A673 (cell line): ENCODE results near the gene COL4A1. TPM values are rescaled to one million over a fixed set of nuclear protein-coding genes. Genes with fewer than 3 reads are reported as not detected.
"Not testable (repeated sequence)": the region's sequence is repeated elsewhere in the genome, so short reads cannot be mapped to it uniquely, and the experiment has no call there.

Experiments
- BruUV-seq: library from RNA; stranded (reverse); fragments of 400-500 nt; replicated peaks from 2 replicates; lab custom pipeline; 2021; lab: Mats Ljungman, UMichigan
- CTCF ChIA-PET: fragments of 300-600 bp; sonication (Branson Sonifier 250); formaldehyde crosslinking; loops from one replicate; lab custom pipeline; 2022; ENCODE audit warnings: antibody characterized with exemption; lab: Charles Lee
- POLR2A ChIA-PET: fragments of 300-600 bp; sonication (Branson Sonifier 250); formaldehyde crosslinking; loops from one replicate; lab custom pipeline; 2022; ENCODE audit warnings: antibody characterized with exemption; ENCODE audit not compliant: low non-redundant PET; lab: Charles Lee
- DNase-seq: peaks from one replicate; pipeline ENCODE4 v3.0.0-alpha.2; 2015; ENCODE audit warnings: low spot score
- H3K27ac ChIP-seq: fragments of 200-600 bp; sonication (generic); 2 replicates; pipeline ENCODE4 v1.5.1; 2016; ENCODE audit warnings: mixed run types, low read depth, mild to moderate bottlenecking, mixed read lengths, antibody characterized with exemption, low read length; ENCODE audit not compliant: poor library complexity, severe bottlenecking
- H3K27me3 ChIP-seq: fragments of 200-600 bp; sonication (generic); replicated peaks from 2 replicates; pipeline ENCODE4 v1.6.1; 2017; ENCODE audit warnings: mixed run types, low read depth, mild to moderate bottlenecking, mixed read lengths, antibody characterized with exemption, low read length; ENCODE audit not compliant: insufficient read depth, poor library complexity
- H3K36me3 ChIP-seq: fragments of 200-600 bp; sonication (generic); 2 replicates; pipeline ENCODE4 v1.6.1; 2016; ENCODE audit warnings: mixed run types, mild to moderate bottlenecking, mixed read lengths, antibody characterized with exemption, low read length; ENCODE audit not compliant: insufficient read depth, poor library complexity, severe bottlenecking
- H3K4me1 ChIP-seq: fragments of 200-600 bp; sonication (generic); 2 replicates; pipeline ENCODE4 v1.6.1; 2017; ENCODE audit warnings: mixed run types, mild to moderate bottlenecking, mixed read lengths, antibody characterized with exemption, low read length; ENCODE audit not compliant: insufficient read depth, poor library complexity, severe bottlenecking
- H3K4me3 ChIP-seq: fragments of 200-600 bp; sonication (generic); 2 replicates; pipeline ENCODE4 v1.5.1; 2016; ENCODE audit warnings: low read depth, mixed run types, mild to moderate bottlenecking, mixed read lengths, low read length; ENCODE audit not compliant: poor library complexity, severe bottlenecking
- H3K9me3 ChIP-seq: fragments of 200-600 bp; sonication (generic); 2 replicates; pipeline ENCODE4 v1.6.1; 2016; ENCODE audit warnings: mixed run types, low read depth, mild to moderate bottlenecking, mixed read lengths, antibody characterized with exemption, low read length; ENCODE audit not compliant: poor library complexity, severe bottlenecking
- EZH2 ChIP-seq: fragments of 200-600 bp; sonication (generic); IDR thresholded peaks from 2 replicates; pipeline ENCODE4 v1.6.1; 2017; ENCODE audit warnings: borderline replicate concordance, low read depth, mild to moderate bottlenecking, mixed read lengths, antibody characterized with exemption, low read length; ENCODE audit not compliant: poor library complexity, severe bottlenecking
- intact Hi-C: fragments of 100-400 bp; cut with micrococcal nuclease; formaldehyde crosslinking; loops from one replicate; pipeline ENCODE4 v1.10.0; 2022; ENCODE audit not compliant: unreplicated experiment
- total RNA-seq: library from RNA; stranded (reverse); gene quantifications from 2 replicates; pipeline ENCODE4 v1.2.3, GENCODE V29; 2021
- TF ChIP-seq, protein P1 (sequence below): fragments of 300-800, 200-600 bp; sonication (generic); conservative IDR thresholded peaks from 2 replicates; pipeline ENCODE4 v1.5.1; 2017; ENCODE audit warnings: low read depth, mild to moderate bottlenecking, antibody characterized with exemption, low read length, moderate library complexity, mixed read lengths

COL4A1 gene
- total RNA-seq, 1 experiment from 2014 or later = 83.9 TPM

DNA sequence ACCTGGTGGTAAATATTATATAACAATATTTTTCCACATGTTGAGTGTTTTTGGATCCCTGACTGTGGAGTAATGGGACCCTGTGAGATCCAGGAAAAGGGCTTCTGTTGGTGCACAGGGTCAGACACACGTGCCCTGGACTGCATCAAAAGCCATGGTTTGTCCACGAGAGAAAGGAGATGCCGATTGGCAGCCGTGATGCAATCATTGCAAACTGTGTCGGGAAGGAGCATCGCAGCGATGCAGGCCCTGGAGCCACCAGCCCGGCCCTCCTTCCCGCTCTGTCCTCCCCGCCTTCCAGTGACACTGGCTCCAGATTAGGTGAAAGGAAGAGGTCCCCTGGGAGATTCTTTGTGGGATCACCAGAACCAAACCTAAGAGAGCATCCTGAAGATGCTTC lies 9.2 kb upstream of the COL4A1 start:
- Histone ChIP-seq H3K36me3 (peaks cover 13% of the 10 kb centered on the region), H3K27ac (no peak overlapping the region), H3K9me3 (no peaks in the 10 kb centered on the region), H3K27me3 (no peaks in the 10 kb centered on the region), H3K4me1 (peaks cover 55% of the 10 kb centered on the region), H3K4me3 (no peak overlapping the region)
- intact Hi-C loops = no loop called here
- no peak for DNase-seq
- TF ChIP-seq EZH2 = no peak
- TF ChIP-seq, protein P1, sequence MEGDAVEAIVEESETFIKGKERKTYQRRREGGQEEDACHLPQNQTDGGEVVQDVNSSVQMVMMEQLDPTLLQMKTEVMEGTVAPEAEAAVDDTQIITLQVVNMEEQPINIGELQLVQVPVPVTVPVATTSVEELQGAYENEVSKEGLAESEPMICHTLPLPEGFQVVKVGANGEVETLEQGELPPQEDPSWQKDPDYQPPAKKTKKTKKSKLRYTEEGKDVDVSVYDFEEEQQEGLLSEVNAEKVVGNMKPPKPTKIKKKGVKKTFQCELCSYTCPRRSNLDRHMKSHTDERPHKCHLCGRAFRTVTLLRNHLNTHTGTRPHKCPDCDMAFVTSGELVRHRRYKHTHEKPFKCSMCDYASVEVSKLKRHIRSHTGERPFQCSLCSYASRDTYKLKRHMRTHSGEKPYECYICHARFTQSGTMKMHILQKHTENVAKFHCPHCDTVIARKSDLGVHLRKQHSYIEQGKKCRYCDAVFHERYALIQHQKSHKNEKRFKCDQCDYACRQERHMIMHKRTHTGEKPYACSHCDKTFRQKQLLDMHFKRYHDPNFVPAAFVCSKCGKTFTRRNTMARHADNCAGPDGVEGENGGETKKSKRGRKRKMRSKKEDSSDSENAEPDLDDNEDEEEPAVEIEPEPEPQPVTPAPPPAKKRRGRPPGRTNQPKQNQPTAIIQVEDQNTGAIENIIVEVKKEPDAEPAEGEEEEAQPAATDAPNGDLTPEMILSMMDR = no peak
- ChIA-PET CTCF (no interaction called here), POLR2A (no interaction called here)
- BruUV-seq = no TSS peak

DNA sequence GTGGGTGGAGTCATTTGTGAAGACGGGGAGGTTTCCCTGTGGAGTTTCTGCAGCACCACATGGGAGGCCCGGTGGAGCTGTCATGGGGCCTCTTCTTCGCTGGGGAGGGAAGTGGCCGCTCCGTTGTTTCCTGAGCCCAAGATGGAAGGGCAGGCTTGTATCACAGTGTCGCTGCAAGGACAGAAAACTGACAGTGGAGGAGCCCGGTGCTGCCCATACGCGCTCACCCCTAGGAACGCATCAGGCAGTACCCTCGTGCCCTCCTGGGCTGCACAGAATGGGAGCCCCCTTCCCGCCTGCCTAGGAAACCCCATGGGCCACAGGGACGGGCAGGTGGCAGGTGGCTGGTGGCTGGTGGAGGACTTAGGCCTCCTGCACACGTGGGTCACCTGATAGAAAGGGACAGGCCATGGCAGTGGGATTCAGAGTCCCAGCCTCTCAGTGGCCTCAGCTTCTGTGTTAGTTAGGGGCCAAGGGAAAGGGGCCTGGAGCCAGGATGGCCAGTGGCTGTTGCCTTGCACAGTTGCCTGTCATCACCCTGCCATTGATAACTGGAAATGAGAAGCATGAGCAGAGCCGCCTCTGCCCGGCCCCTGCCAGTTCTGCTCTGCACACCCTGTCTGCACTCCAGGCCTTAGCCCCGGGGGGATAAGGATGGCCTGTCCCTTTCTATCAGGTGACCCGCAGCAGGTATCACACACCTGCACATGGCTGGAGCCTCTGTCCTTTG lies 7.7 kb upstream of the COL4A1 start:
- peaks cover 55% of the 10 kb centered on the region for H3K4me1 ChIP-seq
- ChIA-PET POLR2A (no interaction called here), CTCF (no interaction called here)
- no peaks in the 10 kb centered on the region for H3K9me3 ChIP-seq
- intact Hi-C loops = no loop called here
- peaks cover 13% of the 10 kb centered on the region for H3K36me3 ChIP-seq
- no TSS peak for BruUV-seq
- H3K27ac ChIP-seq = no peak overlapping the region
- no peak for TF ChIP-seq EZH2
- TF ChIP-seq, protein P1 = no peak
- no peak for DNase-seq
- no peak overlapping the region for H3K4me3 ChIP-seq
- H3K27me3 ChIP-seq = no peaks in the 10 kb centered on the region

- DNase-seq, H3K4me3 ChIP-seq, POLR2A ChIA-PET, CTCF ChIA-PET, H3K27ac ChIP-seq, BruUV-seq, H3K27me3 ChIP-seq, intact Hi-C loops, H3K9me3 ChIP-seq: not testable (repeated sequence)
- Histone ChIP-seq H3K36me3 (peaks cover 13% of the 10 kb centered on the region), H3K4me1 (peaks cover 52% of the 10 kb centered on the region)
Observed at GRCh38 chr13:110313733-110314132, 6.8 kb upstream of the COL4A1 start.

DNA sequence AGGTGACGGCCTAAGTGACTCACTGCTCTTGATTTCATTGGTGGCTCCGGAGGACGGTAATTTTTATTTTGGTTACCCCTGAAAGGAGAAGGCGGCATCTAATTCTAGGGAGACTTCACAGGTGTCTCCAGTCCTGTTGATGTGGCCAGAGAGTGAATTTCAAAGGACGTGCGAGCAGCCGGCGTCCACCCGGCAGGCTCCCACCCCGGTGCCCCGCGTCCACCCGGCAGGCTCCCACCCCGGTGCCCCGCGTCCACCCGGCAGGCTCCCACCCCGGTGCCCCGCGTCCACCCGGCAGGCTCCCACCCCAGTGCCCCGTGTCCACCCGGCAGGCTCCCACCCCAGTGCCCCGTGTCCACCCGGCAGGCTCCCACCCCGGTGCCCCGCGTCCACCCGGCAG lies 6.3 kb upstream of the COL4A1 start:
- intact Hi-C loops, H3K27ac ChIP-seq, H3K27me3 ChIP-seq, H3K9me3 ChIP-seq, POLR2A ChIA-PET, DNase-seq, BruUV-seq, H3K4me3 ChIP-seq, CTCF ChIA-PET: not testable (repeated sequence)
- H3K4me1 ChIP-seq = peaks cover 48% of the 10 kb centered on the region
- H3K36me3 ChIP-seq = peaks cover 13% of the 10 kb centered on the region
